ENCODE measurements around the gene PCSK7.

The PCSK7 gene

GRCh38 chr11:117251506-117251905 lies 19.6 kb upstream of the PCSK7 start:
- H3K4me3 ChIP-seq (ENCODE audit: low read depth, low read length) = no peak overlapping the region
- no peak for DNase-seq (ENCODE audit: low read depth)
- TF ChIP-seq CTCF (IDR thresholded peaks at IDR 0.05; ENCODE audit: insufficient read depth, low read depth, low read length, missing control alignments) = no peak

- DNase-seq (ENCODE audit: low read depth) = no peak
- no peak overlapping the region for H3K4me3 ChIP-seq (ENCODE audit: low read depth, low read length)
- TF ChIP-seq CTCF (IDR thresholded peaks at IDR 0.05; ENCODE audit: insufficient read depth, low read depth, low read length, missing control alignments) = no peak
Observed at GRCh38 chr11:117249571-117249970, 17.7 kb upstream of the PCSK7 start.

- H3K4me3 ChIP-seq (ENCODE audit: low read depth, low read length) = no peak overlapping the region
- no peak for DNase-seq (ENCODE audit: low read depth)
- no peak for TF ChIP-seq CTCF (IDR thresholded peaks at IDR 0.05; ENCODE audit: insufficient read depth, low read depth, low read length, missing control alignments)
Observed at GRCh38 chr11:117248341-117248740, 16.5 kb upstream of the PCSK7 start.

- no peak for DNase-seq (ENCODE audit: low read depth)
- H3K4me3 ChIP-seq (ENCODE audit: low read depth, low read length) = no peak overlapping the region
- TF ChIP-seq CTCF (IDR thresholded peaks at IDR 0.05; ENCODE audit: insufficient read depth, low read depth, low read length, missing control alignments) = no peak
Observed at GRCh38 chr11:117239295-117239694, 7.4 kb upstream of the PCSK7 start.

- DNase-seq (ENCODE audit: low read depth) = peak; percentile 43
- no peak overlapping the region for H3K4me3 ChIP-seq (ENCODE audit: low read depth, low read length)
- TF ChIP-seq CTCF (IDR thresholded peaks at IDR 0.05; ENCODE audit: insufficient read depth, low read depth, low read length, missing control alignments) = no peak
Observed at GRCh38 chr11:117238221-117238620, 6.3 kb upstream of the PCSK7 start.

GRCh38 chr11:117232911-117233409 lies 1.1 kb upstream of the PCSK7 start:
- peak; percentile 22 for DNase-seq (ENCODE audit: low read depth)
- H3K4me3 ChIP-seq (ENCODE audit: low read depth, low read length) = peak overlapping the region; percentile 96
- TF ChIP-seq CTCF (IDR thresholded peaks at IDR 0.05; ENCODE audit: insufficient read depth, low read depth, low read length, missing control alignments) = no peak

Data from GM12865 (cell line).